Kasumi-1 (cell line): ENCODE data around the gene AHSP.
"Not testable (repeated sequence)": the region's sequence is repeated elsewhere in the genome, so short reads cannot be mapped to it uniquely, and the experiment has no call there.

Source experiments
- DNase-seq, 2 experiments: peaks; one replicate each; lab custom pipeline; 2025; lab: John Stamatoyannopoulos, UW

AHSP gene

DNA sequence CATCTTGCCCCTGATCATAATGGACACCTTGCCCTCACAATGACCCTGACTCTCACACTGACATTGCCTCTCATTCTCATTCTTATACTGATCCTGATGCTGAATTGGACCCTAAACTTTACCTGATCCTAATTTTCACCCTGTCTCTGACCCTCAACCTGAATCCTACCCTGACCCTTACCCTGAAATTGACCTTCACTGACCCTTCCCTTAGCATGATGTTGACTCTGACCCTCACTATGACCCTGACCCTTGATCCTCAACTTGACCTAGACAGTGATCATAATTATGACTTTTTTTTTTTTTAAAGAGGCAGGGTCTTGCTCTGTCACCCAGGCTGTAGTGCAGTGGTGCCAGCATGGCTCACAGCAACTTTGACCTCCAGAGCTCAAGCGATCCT lies 3.4 kb downstream of the AHSP start:
- no peak for DNase-seq

DNA sequence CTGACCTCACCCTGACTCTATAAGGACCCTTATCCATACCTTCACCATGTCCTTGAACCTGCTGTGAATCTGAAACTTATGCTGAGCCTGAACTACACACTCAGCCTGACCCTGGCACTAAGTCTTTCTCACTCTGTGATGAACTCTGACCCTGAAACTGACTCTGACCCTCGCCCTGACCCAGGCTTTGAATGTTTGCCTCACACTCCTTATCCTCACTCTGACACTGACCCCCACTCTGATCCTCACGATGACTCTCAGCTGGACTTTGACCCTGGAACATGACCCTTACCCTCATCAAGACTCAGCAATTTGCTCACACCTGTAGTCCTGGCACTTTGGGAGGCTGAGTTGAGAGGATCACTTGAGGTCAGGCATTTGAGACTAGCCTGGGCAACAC lies 4.4 kb downstream of the AHSP start:
- no peak for DNase-seq

DNA sequence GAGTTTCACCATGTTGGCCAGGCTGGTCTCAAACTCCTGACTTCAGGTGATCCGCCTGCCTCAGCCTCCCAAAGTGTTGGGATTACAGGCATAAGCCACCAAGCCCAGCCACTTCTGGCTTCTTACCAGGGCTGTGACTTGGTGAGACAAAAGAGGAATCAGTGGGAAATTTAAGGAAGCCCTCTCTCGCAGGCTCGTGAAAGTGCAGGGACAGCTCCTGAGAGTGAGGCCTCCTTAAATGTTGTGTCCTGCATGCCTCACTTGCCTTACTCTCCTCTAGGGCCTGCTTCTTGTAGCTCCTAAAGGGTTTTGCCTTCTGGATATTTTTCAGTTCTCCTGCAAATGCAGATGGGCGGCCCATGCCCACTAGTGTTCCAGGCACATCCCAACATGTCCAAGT lies 5.2 kb downstream of the AHSP start:
- DNase-seq: no peak

DNA sequence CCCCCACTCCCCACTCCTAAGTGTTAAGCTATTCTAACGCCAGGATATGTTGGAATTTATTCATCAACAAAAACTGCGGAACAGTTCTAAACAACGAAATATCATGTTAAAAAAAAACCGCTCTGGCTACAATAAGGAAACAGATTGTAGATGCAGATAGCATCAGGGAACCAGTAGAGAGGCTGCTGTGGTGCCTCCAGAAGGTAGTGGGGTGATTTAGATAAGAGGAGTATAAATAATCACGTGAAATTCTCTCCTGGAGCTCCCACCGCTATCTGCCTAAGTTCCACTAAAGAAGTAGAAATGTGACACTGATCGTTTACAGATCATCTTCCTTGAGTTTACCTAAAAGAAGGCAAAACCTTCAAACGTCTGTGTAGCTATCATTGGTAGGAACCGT lies 8.0 kb downstream of the AHSP start:
- no peak for DNase-seq

DNA sequence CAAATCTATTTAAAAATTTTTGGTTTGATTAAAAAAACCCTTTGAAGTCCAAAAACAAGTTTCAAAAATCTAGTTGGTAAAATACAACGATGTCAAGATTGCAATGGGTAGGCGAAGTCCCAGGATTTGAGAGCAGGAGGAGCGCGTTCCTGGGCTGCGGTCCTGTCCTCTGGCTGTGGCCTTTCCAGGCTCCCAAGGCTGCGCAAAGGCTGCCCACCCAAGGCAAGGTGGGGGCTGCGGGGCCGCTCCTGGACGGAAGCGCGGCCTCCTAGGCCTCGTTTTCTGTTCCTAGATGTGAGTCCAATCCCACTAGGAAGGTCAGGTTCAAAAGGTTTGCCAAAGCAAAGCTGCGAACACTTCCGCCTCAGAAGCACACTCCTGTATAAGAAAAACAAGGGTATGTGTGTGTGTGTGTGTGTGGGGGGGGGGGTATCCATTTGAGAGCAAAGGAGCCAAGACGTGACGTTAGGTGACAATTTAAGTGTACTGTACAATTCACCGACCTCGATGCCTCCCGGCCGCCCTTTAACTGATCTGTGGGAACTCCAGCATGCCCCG lies 9.2 kb downstream of the AHSP start:
- no peak for DNase-seq

DNA sequence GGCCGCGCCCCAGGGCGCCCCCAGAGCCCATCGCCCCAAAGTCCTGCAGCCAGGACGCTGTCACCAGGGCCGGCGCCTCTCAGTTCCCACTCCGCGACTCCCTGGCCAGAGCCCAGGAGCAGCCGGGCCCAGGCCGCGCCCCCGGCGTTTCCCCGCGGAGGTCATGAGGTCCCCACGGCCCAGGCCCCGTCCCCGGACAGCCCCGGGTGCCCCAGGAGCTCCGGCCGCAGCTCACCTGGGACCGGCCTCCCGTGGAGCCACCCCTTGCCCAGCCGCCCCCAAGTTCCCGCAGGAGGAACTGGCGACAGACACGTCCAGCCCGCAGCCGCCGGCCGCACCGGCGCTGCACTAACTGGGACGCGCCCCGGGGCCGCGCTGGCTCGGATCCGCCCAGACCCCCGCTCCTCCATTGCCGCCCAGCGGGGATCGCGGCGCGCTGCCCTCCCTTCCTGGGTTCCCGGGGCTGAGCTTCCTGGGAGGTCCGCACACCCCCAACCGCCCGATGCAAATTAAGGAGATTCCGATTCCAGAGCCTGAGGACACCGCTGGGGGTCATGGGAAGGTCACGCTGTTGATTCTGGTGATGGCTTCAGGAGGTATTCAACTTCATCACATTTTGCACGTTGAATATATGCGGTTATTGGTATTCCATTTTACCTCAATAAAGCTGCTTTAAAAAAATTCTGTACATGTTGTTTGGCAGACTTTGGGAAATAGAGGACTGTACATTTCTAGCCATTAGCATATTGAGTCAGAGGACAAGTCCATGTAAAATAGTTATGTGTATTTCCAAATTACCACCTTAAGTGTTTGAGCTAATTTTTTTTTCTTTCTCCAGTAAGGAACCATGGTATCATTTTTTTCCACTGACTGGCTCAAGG lies 9.9 kb downstream of the AHSP start:
- DNase-seq: no peak

DNA sequence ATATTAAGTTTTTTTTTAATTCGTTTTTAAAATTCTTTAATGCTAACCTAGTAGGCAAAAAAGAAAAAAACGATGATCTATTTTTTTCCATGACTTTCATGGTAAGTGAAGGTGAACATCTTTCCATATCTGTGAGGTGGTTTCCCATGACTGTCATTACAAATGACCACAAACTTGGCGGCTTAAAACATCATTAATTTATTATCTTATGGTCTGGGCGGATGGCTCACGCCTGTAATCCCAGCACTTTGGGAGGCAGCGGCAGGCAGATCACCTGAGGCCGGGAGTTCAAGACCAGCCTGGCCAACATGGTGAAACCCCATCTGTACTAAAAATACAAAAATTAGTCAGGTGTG lies 10.5 kb downstream of the AHSP start:
- not testable (repeated sequence) for DNase-seq

DNA sequence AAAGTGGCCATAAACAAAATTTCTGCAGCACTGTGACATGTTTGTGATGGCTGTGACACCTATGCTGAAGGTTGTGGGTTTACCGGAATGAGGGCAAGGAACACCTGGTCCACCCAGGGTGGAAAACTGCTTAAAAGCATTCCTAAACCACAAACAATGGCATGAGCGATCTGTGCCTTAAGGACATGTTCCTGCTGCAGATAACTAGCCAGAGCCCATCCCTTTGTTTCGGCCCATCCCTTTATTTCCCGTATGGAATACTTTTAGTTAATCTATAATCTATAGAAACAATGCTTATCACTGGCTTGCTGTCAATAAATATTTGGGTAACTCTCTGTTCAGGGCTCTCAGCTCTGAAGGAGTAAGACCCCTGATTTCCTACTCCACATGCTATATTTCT lies 12.1 kb downstream of the AHSP start:
- DNase-seq: not testable (repeated sequence)

DNA sequence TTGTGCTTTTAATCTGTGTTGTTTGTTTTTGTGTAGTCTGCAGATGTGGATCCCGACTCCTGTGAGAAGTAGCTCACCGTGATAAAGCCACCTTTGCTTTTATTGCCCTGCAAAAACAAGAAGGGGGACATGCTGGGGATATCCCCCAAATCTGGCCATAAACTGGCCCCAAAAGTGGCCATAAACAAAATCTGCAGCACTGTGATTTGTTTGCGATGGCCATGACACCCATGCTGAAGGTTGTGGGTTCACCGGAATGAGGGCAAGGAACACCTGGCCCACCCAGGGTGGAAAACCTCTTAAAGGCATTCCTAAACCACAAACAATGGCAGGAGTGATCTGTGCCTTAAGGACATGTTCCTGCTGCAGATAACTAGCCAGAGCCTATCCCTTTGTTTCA lies 15.1 kb downstream of the AHSP start:
- no peak for DNase-seq

DNA sequence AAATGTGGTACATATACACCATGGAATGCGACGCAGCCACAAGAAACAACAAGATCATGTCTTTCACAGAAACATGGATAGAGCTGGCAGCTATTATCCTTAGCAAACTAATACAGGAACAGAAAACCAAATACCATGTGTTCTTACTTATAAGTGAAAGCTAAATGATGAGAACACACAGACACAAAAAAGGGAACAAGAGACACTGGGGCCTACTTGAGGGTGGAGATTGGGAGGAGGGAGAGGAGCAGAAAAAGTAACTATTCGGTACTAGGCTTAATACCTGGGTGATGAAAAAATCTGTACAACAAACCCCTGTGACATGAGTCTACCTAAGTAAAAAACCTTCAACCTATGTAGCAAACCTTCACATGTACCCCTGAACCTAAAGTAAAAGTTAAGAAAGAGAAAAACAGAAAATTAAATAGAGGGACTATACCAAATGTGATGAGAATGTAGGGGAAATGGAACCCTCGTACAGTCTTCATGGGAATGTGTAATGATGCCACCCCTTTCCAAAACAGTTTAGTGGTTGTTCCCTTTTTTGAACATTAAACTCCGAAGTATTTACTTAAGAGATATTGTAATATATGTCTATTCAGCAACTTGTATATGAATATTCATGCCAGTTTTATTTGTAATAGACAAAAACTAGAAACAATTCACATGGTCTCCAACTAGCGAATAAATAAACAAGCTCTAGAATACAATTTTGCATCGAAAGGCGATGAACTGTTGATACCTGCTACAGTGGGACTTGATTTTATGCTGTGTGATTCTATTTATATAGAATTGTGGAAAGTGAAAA lies 33.9 kb downstream of the AHSP start:
- no peak for DNase-seq

DNA sequence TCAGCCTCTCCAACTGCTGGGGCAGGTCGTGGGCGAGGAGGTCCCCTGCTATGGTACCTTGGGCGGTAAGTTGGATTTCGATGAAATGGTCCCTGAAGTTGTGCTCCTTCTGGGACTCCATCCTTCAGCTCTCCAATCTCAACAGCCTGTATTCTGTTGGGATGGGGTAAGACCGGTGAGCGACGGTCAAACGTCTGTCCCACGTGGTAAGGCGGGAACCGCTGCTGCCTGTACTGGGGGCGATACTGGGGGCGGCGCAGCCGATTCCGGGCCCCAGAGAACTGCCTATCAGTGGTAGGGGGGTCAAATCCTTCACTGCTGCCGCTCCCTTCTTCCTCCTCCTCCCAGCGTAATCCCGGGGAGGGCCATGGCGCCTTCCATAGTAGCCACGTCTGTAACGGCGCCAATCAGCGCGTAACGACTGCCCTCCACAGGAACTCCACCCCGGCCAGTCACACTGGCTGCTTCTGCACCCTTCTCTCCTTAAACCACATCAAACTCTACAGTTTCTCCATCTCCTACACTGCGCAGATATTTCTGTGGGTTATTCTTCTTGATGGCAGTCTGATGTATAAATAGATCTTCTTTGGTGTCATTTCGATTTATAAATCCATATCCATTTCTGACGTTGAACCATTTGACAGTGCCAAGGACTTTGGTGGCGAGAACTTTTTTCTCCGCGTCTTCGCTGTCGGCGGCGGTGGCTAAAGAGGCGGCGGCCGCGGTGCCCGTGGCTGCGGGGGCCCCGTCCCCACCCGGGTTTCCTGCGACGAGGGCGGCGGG lies 41.1 kb downstream of the AHSP start:
- DNase-seq: no peak

DNA sequence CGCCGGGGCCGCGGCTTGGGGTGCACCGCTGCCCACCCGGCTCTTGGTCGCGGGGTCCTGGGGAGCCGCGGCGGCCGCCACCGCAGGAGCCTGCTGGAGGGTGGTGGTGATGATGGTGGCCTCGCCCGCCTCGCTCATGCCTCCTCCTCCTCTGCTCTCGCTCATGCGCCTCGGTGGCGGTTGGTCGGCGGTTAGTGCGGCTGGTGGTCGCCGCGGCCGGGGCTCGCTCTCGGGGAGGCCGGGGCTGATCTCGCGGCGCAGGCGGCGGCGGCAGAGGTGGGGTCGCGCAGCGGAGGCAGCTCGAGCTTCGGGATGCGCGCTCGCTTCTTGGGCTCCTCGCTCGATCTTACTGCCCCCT lies 41.6 kb downstream of the AHSP start:
- DNase-seq: no peak

DNA sequence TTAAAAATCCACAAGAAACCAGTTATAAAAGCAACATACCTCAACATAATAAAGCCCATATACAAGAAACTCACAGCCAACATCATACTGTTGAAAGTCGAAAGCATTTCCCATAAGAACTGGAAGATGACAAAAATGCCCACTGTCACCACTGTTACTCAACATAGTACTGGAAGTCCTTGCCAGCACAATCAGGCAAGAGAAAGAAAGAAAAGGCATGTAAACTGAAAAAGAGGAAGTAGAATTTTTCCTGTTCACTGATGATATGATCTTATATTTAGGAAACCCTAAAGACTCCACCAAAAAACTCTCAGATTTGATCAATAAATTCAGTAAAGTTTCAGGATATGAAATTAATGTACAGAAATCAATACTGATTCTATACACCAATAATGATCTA lies 45.1 kb downstream of the AHSP start:
- DNase-seq: peak; percentile 17 to 29

DNA sequence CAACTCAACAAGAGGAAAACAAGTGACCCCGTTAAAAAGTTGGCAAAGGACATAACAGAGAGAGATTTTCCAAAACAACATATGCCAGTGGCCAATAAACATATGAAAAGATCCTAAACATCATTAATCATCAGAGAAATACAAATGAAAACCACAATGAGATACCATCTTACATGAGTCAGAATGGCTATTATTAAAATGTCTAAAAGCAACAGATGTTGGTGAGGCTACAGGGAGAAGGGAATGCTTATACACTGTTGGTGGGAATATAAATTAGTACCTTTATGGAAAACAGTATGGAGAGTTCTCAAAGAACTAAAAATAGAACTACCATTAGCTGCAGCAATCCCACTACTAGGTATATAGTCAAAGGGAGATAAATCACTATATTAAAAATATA lies 46.5 kb downstream of the AHSP start:
- DNase-seq: not testable (repeated sequence)

DNA sequence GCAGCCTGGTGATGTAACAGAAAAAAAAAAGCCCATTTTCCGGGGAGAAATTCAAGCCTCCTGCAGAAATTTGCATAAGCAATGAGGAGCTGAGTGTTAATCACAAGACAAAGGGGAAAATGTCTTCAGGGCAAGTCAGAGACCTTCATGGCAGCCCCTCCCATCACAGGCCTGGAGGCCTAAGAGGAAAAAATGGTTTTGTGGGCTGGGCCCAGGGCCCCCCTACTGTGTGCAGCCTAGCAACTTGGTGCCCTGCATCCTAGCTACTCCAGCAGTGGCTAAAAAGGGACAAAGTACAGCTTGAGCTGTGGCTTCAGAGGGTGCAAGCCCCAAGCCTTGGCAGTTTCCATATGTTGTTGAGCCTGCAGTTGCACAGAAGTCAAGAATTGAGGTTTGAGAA lies 49.7 kb downstream of the AHSP start:
- DNase-seq: no peak
